HepG2 (cell line): Measurements from ENCODE around the gene SEPTIN10. TPM values are rescaled to one million over a fixed set of nuclear protein-coding genes. Genes with fewer than 3 reads are reported as not detected.

ENCODE experiments used
- ASH2L ChIP-seq: fragments of 300-600, 200-600 bp; sonication (generic); IDR thresholded peaks from 2 replicates; pipeline ENCODE4 v1.7.0; 2017; ENCODE audit warnings: low read depth, mild to moderate bottlenecking, moderate library complexity, mixed read lengths, low read length; ENCODE audit not compliant: insufficient read length
- ATF7-NPFF ChIP-seq: sonication (generic); formaldehyde crosslinking; IDR thresholded peaks from 2 replicates; pipeline ENCODE4 v1.8.1; 2023; ENCODE audit warnings: mild to moderate bottlenecking, low read depth, missing genetic modification reagents, moderate library complexity
- BRD4 ChIP-seq: sonication (generic); formaldehyde crosslinking; IDR thresholded peaks from 2 replicates; pipeline ENCODE4 v1.4.0; 2020; ENCODE audit warnings: missing genetic modification reagents
- CREB3 ChIP-seq: sonication (generic); formaldehyde crosslinking; IDR thresholded peaks from 2 replicates; pipeline ENCODE4 v1.5.0; 2020; ENCODE audit warnings: missing genetic modification reagents
- EP300 ChIP-seq, 3 experiments: sonication (generic) in 1 of 3; formaldehyde crosslinking in 1 of 3; IDR thresholded peaks; 2 replicates each; pipeline versions ENCODE4 v1.5.1 to v1.6.1; 2011 to 2020; ENCODE audit warnings: low read depth in 2 of 3, low read length in 2 of 3, borderline replicate concordance in 1 of 3, improper control_type of control experiment in 1 of 3, mild to moderate bottlenecking in 1 of 3, missing genetic modification reagents in 1 of 3, moderate library complexity in 1 of 3
- GMEB2 ChIP-seq: IDR thresholded peaks from 2 replicates; pipeline ENCODE4 v1.6.1; 2016; ENCODE audit warnings: missing biosample characterization, missing genetic modification reagents, low read depth
- HOXD1 ChIP-seq: sonication (generic); formaldehyde crosslinking; IDR thresholded peaks from 2 replicates; pipeline ENCODE4 v1.5.0; 2020; ENCODE audit warnings: missing genetic modification reagents
- ISX ChIP-seq: sonication (generic); formaldehyde crosslinking; conservative IDR thresholded peaks from 2 replicates; pipeline ENCODE4 v1.5.0; 2020; ENCODE audit warnings: missing genetic modification reagents
- KDM3A ChIP-seq: IDR thresholded peaks from 2 replicates; pipeline ENCODE4 v1.6.1; 2018; ENCODE audit warnings: low read depth, missing compliant biosample characterization
- KDM5B ChIP-seq: sonication (generic); formaldehyde crosslinking; IDR thresholded peaks from 2 replicates; pipeline ENCODE4 v1.4.0; 2020; ENCODE audit warnings: missing genetic modification reagents, mild to moderate bottlenecking, borderline replicate concordance
- NFKB2 ChIP-seq: sonication (generic); formaldehyde crosslinking; IDR thresholded peaks from 2 replicates; pipeline ENCODE4 v1.4.0; 2020; ENCODE audit warnings: missing genetic modification reagents, borderline replicate concordance
- NR2C2 ChIP-seq: sonication (generic); formaldehyde crosslinking; IDR thresholded peaks from 2 replicates; pipeline ENCODE4 v1.4.0; 2020; ENCODE audit warnings: missing genetic modification reagents, mild to moderate bottlenecking, moderate library complexity, borderline replicate concordance
- PHF8 ChIP-seq: sonication (generic); formaldehyde crosslinking; IDR thresholded peaks from 2 replicates; pipeline ENCODE4 v1.5.0; 2020; ENCODE audit warnings: missing genetic modification reagents
- REPIN1 ChIP-seq: sonication (generic); formaldehyde crosslinking; IDR thresholded peaks from 2 replicates; pipeline ENCODE4 v1.8.0; 2022; ENCODE audit warnings: missing genetic modification reagents, low read depth, mild to moderate bottlenecking, borderline replicate concordance
- RXRB ChIP-seq: IDR thresholded peaks from 2 replicates; pipeline ENCODE4 v1.6.1; 2016; ENCODE audit warnings: borderline replicate concordance, missing genetic modification reagents, missing compliant biosample characterization
- ZFP90 ChIP-seq: sonication (generic); formaldehyde crosslinking; IDR thresholded peaks from 2 replicates; pipeline ENCODE4 v1.8.0; 2022; ENCODE audit warnings: missing genetic modification reagents, mild to moderate bottlenecking, inconsistent platforms, borderline replicate concordance
- ZNF264 ChIP-seq: sonication (generic); formaldehyde crosslinking; IDR thresholded peaks from 2 replicates; pipeline ENCODE4 v1.4.0; 2020; ENCODE audit warnings: missing genetic modification reagents
- ZNF362 ChIP-seq: sonication (generic); formaldehyde crosslinking; IDR thresholded peaks from 2 replicates; pipeline ENCODE4 v1.4.0; 2020; ENCODE audit warnings: missing genetic modification reagents, mild to moderate bottlenecking, borderline replicate concordance
- ZNF687 ChIP-seq: sonication (generic); formaldehyde crosslinking; IDR thresholded peaks from 2 replicates; pipeline ENCODE4 v1.5.1; 2020; ENCODE audit warnings: mild to moderate bottlenecking, missing genetic modification reagents, moderate library complexity
- ZNF747 ChIP-seq: sonication (generic); formaldehyde crosslinking; IDR thresholded peaks from 2 replicates; pipeline ENCODE4 v1.8.1; 2023; ENCODE audit warnings: missing genetic modification reagents, mild to moderate bottlenecking, borderline replicate concordance
- polyA plus RNA-seq, 8 experiments: library from polyadenylated mRNA; depleted of rRNA in 3 of 8; stranded (reverse) in 7 of 8; unstranded in 1 of 8; fragments of >200 nt; fragmentation: Illumina TruSeq in 4 of 8; extraction: Trizol in 4 of 8; gene quantifications; 2 replicates each; pipeline versions ENCODE4 v1.2.1 to v1.2.3, GENCODE V29; 2011 to 2016; ENCODE audit warnings: low read depth in 4 of 8, missing spikeins in 1 of 8, mixed read lengths in 1 of 8; ENCODE audit not compliant: insufficient read depth in 1 of 8
- total RNA-seq, 5 experiments: library from RNA; depleted of rRNA; stranded (reverse); fragments of >200 nt; fragmentation: Illumina TruSeq; extraction: Trizol; gene quantifications; 2 replicates each; pipeline ENCODE4 v1.2.3, GENCODE V29; 2016; ENCODE audit warnings: low read depth in 1 of 5

SEPTIN10 gene
- total and polyA plus RNA-seq, 2 of the 13 experiments (the other 11 are each of a cell fraction or from before 2014, with no cell fraction given): 45.8 to 67.5 TPM

GRCh38 chr2:109517118-109517889, 96.5 kb downstream of the SEPTIN10 start (continued):
- TF ChIP-seq PHF8 (CRISPR knock-in tag) (peak; percentile 47), CREB3 (CRISPR knock-in tag) (peak; percentile 79; the same call in 1 of the 2 replicates), ATF7-NPFF (CRISPR knock-in tag) (no peak; the same call in 1 of the 2 replicates), ISX (CRISPR knock-in tag) (0 out of 2 replicates have a peak, but pooled peaks have one; percentile 44), RXRB (CRISPR knock-in tag) (0 out of 2 replicates have a peak, but pooled peaks have one; percentile 12), REPIN1 (CRISPR knock-in tag) (no peak; the same call in 1 of the 2 replicates), NFKB2 (CRISPR knock-in tag) (peak; percentile 91; the same call in 1 of the 2 replicates), ZNF264 (CRISPR knock-in tag) (peak; percentile 77), ZNF687 (CRISPR knock-in tag) (peak; percentile 96), ASH2L (peak; percentile 18), ZNF747 (CRISPR knock-in tag) (0 out of 2 replicates have a peak, but pooled peaks have one; percentile 6), HOXD1 (0 out of 2 replicates have a peak, but pooled peaks have one; percentile 21), NR2C2 (CRISPR knock-in tag) (0 out of 2 replicates have a peak, but pooled peaks have one; percentile 39), KDM5B (CRISPR knock-in tag) (peak; percentile 90), ZFP90 (peak; percentile 96), KDM3A (CRISPR knock-in tag) (peak; percentile 83; the same call in 1 of the 2 replicates), EP300 (IDR thresholded peaks at IDR 0.05; ENCODE audit: low read depth in 2 of 2, low read length in 2 of 2) (no peak), EP300 (CRISPR knock-in tag; IDR thresholded peaks at IDR 0.05; ENCODE audit: borderline replicate concordance) (no peak), ZNF362 (no peak), GMEB2 (CRISPR knock-in tag) (no peak), BRD4 (CRISPR knock-in tag) (peak; percentile 81; the same call in 1 of the 2 replicates)
